ENCODE data around the gene AIG1.

AIG1 gene

DNA sequence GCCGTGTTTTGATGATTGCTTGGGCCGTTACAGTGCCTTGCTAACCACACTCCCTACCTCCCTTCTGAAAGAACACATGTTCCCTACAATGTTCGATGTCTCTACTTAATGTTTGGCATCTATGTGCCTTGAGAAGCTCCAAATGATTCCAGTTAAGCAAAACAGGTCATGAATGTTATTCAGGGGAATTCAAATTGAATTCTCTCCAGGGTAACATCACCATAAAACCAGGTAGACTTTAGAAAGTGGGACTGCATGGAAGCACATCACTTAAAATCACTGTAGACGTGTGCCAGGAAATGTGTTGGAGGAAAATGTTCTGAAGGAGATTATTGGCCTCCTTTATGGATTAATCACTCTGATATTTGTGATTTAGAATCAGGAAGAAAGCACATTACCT lies 261.7 kb downstream of the AIG1 start:
- Histone ChIP-seq H3K27me3 (replicated peaks; ENCODE audit: control insufficient read depth, insufficient read depth, low read length) (no peaks in the 10 kb centered on the region), H3K36me3 (ENCODE audit: control insufficient read depth, insufficient read depth, low read length) (no peaks in the 10 kb centered on the region), H3K4me3 (replicated peaks; ENCODE audit: low read depth, low read length) (no peak overlapping the region)
- DNase-seq (ENCODE audit: extremely low read depth, insufficient read length) = no peak
- TF ChIP-seq, protein P1, sequence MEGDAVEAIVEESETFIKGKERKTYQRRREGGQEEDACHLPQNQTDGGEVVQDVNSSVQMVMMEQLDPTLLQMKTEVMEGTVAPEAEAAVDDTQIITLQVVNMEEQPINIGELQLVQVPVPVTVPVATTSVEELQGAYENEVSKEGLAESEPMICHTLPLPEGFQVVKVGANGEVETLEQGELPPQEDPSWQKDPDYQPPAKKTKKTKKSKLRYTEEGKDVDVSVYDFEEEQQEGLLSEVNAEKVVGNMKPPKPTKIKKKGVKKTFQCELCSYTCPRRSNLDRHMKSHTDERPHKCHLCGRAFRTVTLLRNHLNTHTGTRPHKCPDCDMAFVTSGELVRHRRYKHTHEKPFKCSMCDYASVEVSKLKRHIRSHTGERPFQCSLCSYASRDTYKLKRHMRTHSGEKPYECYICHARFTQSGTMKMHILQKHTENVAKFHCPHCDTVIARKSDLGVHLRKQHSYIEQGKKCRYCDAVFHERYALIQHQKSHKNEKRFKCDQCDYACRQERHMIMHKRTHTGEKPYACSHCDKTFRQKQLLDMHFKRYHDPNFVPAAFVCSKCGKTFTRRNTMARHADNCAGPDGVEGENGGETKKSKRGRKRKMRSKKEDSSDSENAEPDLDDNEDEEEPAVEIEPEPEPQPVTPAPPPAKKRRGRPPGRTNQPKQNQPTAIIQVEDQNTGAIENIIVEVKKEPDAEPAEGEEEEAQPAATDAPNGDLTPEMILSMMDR (IDR thresholded peaks at IDR 0.05; ENCODE audit: insufficient read depth, low read length, poor library complexity, severe bottlenecking) = no peak

GRCh38 chr6:143323729-143324470 lies 263.2 kb downstream of the AIG1 start:
- no peak for DNase-seq (ENCODE audit: extremely low read depth, insufficient read length)
- H3K36me3 ChIP-seq (ENCODE audit: control insufficient read depth, insufficient read depth, low read length) = no peaks in the 10 kb centered on the region
- H3K4me3 ChIP-seq (replicated peaks; ENCODE audit: low read depth, low read length) = no peak overlapping the region
- H3K27me3 ChIP-seq (replicated peaks; ENCODE audit: control insufficient read depth, insufficient read depth, low read length) = no peaks in the 10 kb centered on the region
- TF ChIP-seq, protein P1 (IDR thresholded peaks at IDR 0.05; ENCODE audit: insufficient read depth, low read length, poor library complexity, severe bottlenecking) = no peak

- Histone ChIP-seq H3K4me3 (replicated peaks; ENCODE audit: low read depth, low read length) (no peak overlapping the region), H3K36me3 (ENCODE audit: control insufficient read depth, insufficient read depth, low read length) (no peaks in the 10 kb centered on the region), H3K27me3 (replicated peaks; ENCODE audit: control insufficient read depth, insufficient read depth, low read length) (no peaks in the 10 kb centered on the region)
- TF ChIP-seq, protein P1 (IDR thresholded peaks at IDR 0.05; ENCODE audit: insufficient read depth, low read length, poor library complexity, severe bottlenecking) = no peak
- DNase-seq (ENCODE audit: extremely low read depth, insufficient read length) = no peak
These were observed 264.9 kb downstream of the AIG1 start for GRCh38 chr6:143325379-143326140.

GRCh38 chr6:143328876-143329275 lies 268.2 kb downstream of the AIG1 start:
- no peak for DNase-seq (ENCODE audit: extremely low read depth, insufficient read length)
- no peaks in the 10 kb centered on the region for H3K27me3 ChIP-seq (replicated peaks; ENCODE audit: control insufficient read depth, insufficient read depth, low read length)
- no peaks in the 10 kb centered on the region for H3K36me3 ChIP-seq (ENCODE audit: control insufficient read depth, insufficient read depth, low read length)
- TF ChIP-seq, protein P1 (IDR thresholded peaks at IDR 0.05; ENCODE audit: insufficient read depth, low read length, poor library complexity, severe bottlenecking) = no peak
- H3K4me3 ChIP-seq (replicated peaks; ENCODE audit: low read depth, low read length) = no peak overlapping the region

DNA sequence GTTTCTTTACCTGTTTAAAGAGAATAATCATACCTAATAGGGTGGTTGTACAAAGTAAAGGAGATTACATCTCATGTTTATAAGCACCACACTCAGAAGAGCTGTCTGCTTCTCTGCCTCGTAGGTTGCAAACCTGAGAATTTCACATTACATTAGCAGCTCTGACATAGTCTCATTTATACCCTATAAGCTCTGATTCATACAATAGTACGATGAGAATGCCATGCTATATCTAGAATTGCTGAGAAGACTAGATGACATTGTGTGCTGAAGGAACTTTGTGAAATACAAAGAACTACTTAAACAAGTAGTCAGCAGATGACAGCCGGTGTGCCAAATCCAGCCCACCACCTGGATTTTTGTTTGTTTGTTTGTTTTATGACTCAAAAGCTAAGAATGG lies 268.6 kb downstream of the AIG1 start:
- TF ChIP-seq, protein P1 (IDR thresholded peaks at IDR 0.05; ENCODE audit: insufficient read depth, low read length, poor library complexity, severe bottlenecking) = no peak

More for the DNA sequence above, 268.6 kb downstream of the AIG1 start:
- H3K4me3 ChIP-seq (replicated peaks; ENCODE audit: low read depth, low read length) = no peak overlapping the region
- no peaks in the 10 kb centered on the region for H3K27me3 ChIP-seq (replicated peaks; ENCODE audit: control insufficient read depth, insufficient read depth, low read length)
- H3K36me3 ChIP-seq (ENCODE audit: control insufficient read depth, insufficient read depth, low read length) = no peaks in the 10 kb centered on the region
- no peak for DNase-seq (ENCODE audit: extremely low read depth, insufficient read length)
